ENCODE data around the gene ARHGAP27. TPM values are rescaled to one million over a fixed set of nuclear protein-coding genes. Genes with fewer than 3 reads are reported as not detected.
A peak's percentile ranks its signal among the peaks of the same experiment; 100 is the strongest.

The ARHGAP27 gene
- total RNA-seq, 1 experiment from 2014 or later = 104 TPM

DNA sequence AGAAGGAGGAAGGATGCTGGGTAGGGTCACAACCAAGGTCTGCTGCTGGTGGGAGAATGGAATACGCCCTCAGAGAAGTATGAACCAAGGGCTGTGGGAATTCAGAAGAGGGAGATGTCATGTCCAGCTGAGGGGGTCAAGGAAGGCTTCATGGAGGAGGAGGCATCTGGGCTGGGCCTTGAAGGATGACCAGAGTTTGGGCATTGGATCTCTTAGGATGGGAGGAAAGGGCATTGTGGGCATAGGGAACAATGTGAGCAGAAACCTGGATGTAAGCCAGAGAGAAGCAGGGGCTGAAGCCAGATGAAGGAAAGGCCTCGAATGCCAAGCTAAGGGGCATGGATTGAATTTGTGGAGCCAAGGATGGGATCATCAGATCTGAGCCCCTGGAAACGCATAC is 66.6 kb downstream of the ARHGAP27 start:
- peaks cover 7% of the 10 kb centered on the region for H3K36me3 Mint-ChIP-seq (ENCODE audit: insufficient read depth, unreplicated experiment)
- no peak overlapping the region for H3K4me3 Mint-ChIP-seq (ENCODE audit: low read depth, unreplicated experiment)
- TF ChIP-seq, protein P1, sequence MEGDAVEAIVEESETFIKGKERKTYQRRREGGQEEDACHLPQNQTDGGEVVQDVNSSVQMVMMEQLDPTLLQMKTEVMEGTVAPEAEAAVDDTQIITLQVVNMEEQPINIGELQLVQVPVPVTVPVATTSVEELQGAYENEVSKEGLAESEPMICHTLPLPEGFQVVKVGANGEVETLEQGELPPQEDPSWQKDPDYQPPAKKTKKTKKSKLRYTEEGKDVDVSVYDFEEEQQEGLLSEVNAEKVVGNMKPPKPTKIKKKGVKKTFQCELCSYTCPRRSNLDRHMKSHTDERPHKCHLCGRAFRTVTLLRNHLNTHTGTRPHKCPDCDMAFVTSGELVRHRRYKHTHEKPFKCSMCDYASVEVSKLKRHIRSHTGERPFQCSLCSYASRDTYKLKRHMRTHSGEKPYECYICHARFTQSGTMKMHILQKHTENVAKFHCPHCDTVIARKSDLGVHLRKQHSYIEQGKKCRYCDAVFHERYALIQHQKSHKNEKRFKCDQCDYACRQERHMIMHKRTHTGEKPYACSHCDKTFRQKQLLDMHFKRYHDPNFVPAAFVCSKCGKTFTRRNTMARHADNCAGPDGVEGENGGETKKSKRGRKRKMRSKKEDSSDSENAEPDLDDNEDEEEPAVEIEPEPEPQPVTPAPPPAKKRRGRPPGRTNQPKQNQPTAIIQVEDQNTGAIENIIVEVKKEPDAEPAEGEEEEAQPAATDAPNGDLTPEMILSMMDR (IDR thresholded peaks at IDR 0.05; ENCODE audit: unreplicated experiment) = no peak
- no TSS peak for BruUV-seq (replicated peaks)
- peaks cover 6% of the 10 kb centered on the region for H3K9me3 Mint-ChIP-seq (ENCODE audit: low read depth, unreplicated experiment)
- CTCF ChIA-PET = interaction anchor here (0.6 kb wide), 2 partner anchors 46 to 64 kb away, joined by 3 to 6 read pairs; no protein-coding TSS in a partner anchor
- no peak overlapping the region for H3K27ac Mint-ChIP-seq (ENCODE audit: unreplicated experiment)
- intact Hi-C loops (cut with micrococcal nuclease; ENCODE audit: unreplicated experiment) = no loop called here
- H3K4me1 Mint-ChIP-seq (ENCODE audit: low read depth, unreplicated experiment) = peaks cover 17% of the 10 kb centered on the region
- no peaks in the 10 kb centered on the region for H3K27me3 Mint-ChIP-seq (ENCODE audit: unreplicated experiment)
- no peak for DNase-seq

DNA sequence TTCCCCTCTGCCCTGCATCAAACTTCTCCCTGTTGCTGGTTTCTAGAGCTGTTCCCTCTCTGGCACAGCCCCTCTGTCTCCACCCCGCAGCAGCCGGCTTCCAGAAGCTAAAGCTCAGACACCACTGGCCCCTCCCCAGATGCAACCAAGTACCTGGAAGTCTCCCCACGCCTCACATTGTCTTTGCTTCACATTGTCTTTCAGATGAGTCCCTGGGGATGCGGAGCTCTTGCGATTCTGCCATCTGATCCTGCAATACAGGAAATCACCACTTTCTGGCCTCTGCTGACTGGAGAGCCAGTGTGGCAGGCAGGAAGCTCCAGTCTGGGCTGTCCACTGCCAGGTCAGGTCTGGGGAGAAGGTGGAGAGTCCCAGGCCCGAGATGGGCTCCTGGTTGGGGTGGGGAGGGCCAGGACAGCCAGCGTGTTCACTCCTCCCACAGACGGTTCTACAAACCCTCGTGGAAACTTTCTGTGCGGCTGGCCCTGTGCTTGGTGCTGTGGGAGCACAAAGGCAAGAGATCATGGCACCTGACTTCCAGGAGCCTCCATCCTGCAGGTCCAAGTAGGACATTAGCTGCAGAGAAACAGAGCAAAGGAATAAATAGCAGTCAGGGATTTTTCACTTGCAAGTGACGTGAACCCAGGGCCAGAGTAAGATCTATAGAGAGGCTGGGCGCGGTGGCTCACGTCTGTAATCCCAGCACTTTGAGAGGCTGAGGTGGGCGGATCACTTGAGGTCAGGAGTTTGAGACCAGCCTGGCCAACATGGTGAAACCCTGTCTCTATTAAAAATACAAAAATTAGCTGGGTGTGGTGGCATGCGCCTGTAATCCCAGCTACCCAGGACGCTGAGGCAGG is 67.9 kb downstream of the ARHGAP27 start:
- Mint-ChIP-seq H3K9me3 (ENCODE audit: low read depth, unreplicated experiment) (peaks cover 6% of the 10 kb centered on the region), H3K4me1 (ENCODE audit: low read depth, unreplicated experiment) (peaks cover 8% of the 10 kb centered on the region), H3K4me3 (ENCODE audit: low read depth, unreplicated experiment) (no peak overlapping the region), H3K36me3 (ENCODE audit: insufficient read depth, unreplicated experiment) (no peaks in the 10 kb centered on the region), H3K27me3 (ENCODE audit: unreplicated experiment) (no peaks in the 10 kb centered on the region), H3K27ac (ENCODE audit: unreplicated experiment) (peak overlapping the region; percentile 19)
- CTCF ChIA-PET = interaction anchor here (0.7 to 0.9 kb wide), 2 partner anchors 45 to 48 kb away, joined by 4 read pairs; no protein-coding TSS in a partner anchor
- DNase-seq = no peak
- TF ChIP-seq, protein P1 (IDR thresholded peaks at IDR 0.05; ENCODE audit: unreplicated experiment) = no peak
- no TSS peak for BruUV-seq (replicated peaks)
- intact Hi-C loops (cut with micrococcal nuclease; ENCODE audit: unreplicated experiment) = no loop called here

DNA sequence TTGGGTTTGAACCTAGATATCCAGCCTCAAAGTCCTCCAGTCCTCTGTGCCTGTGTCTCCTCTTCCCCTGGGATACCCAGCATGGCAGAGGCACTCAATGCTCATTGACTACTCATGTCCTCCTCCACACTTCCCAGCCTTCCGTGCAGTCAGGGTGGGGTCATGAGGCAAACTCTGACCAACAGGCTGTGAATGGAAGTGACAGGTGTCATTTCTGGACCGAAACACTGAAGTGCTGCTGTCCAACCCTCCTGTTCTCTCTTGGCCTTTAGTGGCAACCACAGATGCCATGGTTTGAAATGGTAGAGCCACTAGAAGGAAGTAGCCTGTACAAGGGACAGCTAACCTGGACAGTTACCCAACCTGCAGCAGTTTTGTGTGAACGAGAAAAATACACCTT is 69.2 kb downstream of the ARHGAP27 start:
- Mint-ChIP-seq H3K36me3 (ENCODE audit: insufficient read depth, unreplicated experiment) (no peaks in the 10 kb centered on the region), H3K4me1 (ENCODE audit: low read depth, unreplicated experiment) (no peaks in the 10 kb centered on the region), H3K4me3 (ENCODE audit: low read depth, unreplicated experiment) (no peak overlapping the region), H3K27me3 (ENCODE audit: unreplicated experiment) (no peaks in the 10 kb centered on the region), H3K27ac (ENCODE audit: unreplicated experiment) (no peak overlapping the region), H3K9me3 (ENCODE audit: low read depth, unreplicated experiment) (peaks cover 6% of the 10 kb centered on the region)
- BruUV-seq (replicated peaks) = no TSS peak
- DNase-seq = no peak
- CTCF ChIA-PET = no interaction called here
- TF ChIP-seq, protein P1 (IDR thresholded peaks at IDR 0.05; ENCODE audit: unreplicated experiment) = no peak
- intact Hi-C loops (cut with micrococcal nuclease; ENCODE audit: unreplicated experiment) = no loop called here

DNA sequence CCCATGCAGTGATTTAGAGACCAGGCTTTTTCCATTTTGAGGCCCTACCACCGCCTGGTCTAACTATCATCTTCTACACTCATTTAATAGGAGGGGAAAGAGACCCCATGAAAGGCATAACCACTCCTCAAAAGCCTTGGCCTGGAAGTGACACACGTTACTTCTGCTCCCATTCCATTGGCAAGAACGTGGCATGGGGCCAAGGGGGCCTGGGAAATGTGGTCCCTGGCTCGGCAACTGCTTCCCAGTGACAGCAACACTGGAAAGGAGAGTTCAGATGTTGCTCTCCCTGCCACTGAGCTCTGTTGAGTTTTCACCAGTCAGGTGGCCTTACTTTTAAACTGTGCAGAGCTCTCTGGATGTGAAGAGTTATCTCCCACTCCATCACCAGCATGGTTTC is 70.7 kb downstream of the ARHGAP27 start:
- H3K36me3 Mint-ChIP-seq (ENCODE audit: insufficient read depth, unreplicated experiment) = no peaks in the 10 kb centered on the region
- no peak overlapping the region for H3K27ac Mint-ChIP-seq (ENCODE audit: unreplicated experiment)
- CTCF ChIA-PET = interaction anchor here (0.9 kb wide), 1 partner anchor 10 kb away, joined by 3 read pairs; no protein-coding TSS in a partner anchor
- TF ChIP-seq, protein P1 (IDR thresholded peaks at IDR 0.05; ENCODE audit: unreplicated experiment) = no peak
- H3K4me1 Mint-ChIP-seq (ENCODE audit: low read depth, unreplicated experiment) = no peaks in the 10 kb centered on the region
- DNase-seq = no peak
- no peak overlapping the region for H3K4me3 Mint-ChIP-seq (ENCODE audit: low read depth, unreplicated experiment)
- no TSS peak for BruUV-seq (replicated peaks)
- no peaks in the 10 kb centered on the region for H3K27me3 Mint-ChIP-seq (ENCODE audit: unreplicated experiment)
- H3K9me3 Mint-ChIP-seq (ENCODE audit: low read depth, unreplicated experiment) = peaks cover 6% of the 10 kb centered on the region
- intact Hi-C loops (cut with micrococcal nuclease; ENCODE audit: unreplicated experiment) = no loop called here

All from Calu3 (cell line).